ENCODE data around the gene MINDY4. TPM values are rescaled to one million over a fixed set of nuclear protein-coding genes. Genes with fewer than 3 reads are reported as not detected.

The MINDY4 gene
- total and polyA plus RNA-seq, 8 donors, result 8.0 to 56.0 (median 17.4) TPM

- H3K4me1 ChIP-seq, result peaks cover 32 to 63% of the 10 kb centered on the region in 2 donors
Measured at GRCh38 chr7:30897770-30898169, 126.6 kb downstream of the MINDY4 start.

GRCh38 chr7:30898411-30898810 is 127.2 kb downstream of the MINDY4 start:
- Histone ChIP-seq H3K27ac (peak overlapping the region; percentile 7 to 64), H3K27me3 (no peaks in the 10 kb centered on the region), H3K9me3 (no peaks in the 10 kb centered on the region), H3K4me1 (peaks cover 25 to 57% of the 10 kb centered on the region in 2 donors), H3K36me3 (no peaks in the 10 kb centered on the region), H3K4me3 (no peak overlapping the region)
- TF ChIP-seq CTCF (IDR thresholded peaks at IDR 0.05), result no peak
- ATAC-seq, result no peak
- DNase-seq, result peak in 1 of 4 donors; percentile 48
- intact Hi-C loops (cut with DNase I), result no loop called here

More at GRCh38 chr7:30897770-30898169, 126.6 kb downstream of the MINDY4 start:
- Histone ChIP-seq H3K4me3 (no peak overlapping the region), H3K36me3 (no peaks in the 10 kb centered on the region), H3K9me3 (no peaks in the 10 kb centered on the region), H3K27me3 (no peaks in the 10 kb centered on the region), H3K27ac (peak overlapping the region; percentile 64 to 67)
- DNase-seq (peak in 1 of 4 donors; percentile 8), ATAC-seq (no peak)
- TF ChIP-seq CTCF (IDR thresholded peaks at IDR 0.05), result no peak
- intact Hi-C loops (cut with DNase I), result no loop called here

- peaks cover 19 to 51% of the 10 kb centered on the region in 2 donors for H3K4me1 ChIP-seq
- ATAC-seq, result no peak
Measured at GRCh38 chr7:30899066-30899465, 127.8 kb downstream of the MINDY4 start.

GRCh38 chr7:30899630-30900029 is 128.4 kb downstream of the MINDY4 start:
- Histone ChIP-seq H3K4me1 (peaks cover 19 to 51% of the 10 kb centered on the region in 2 donors), H3K4me3 (no peak overlapping the region), H3K27me3 (no peaks in the 10 kb centered on the region), H3K27ac (peak overlapping the region; percentile 62 to 80), H3K36me3 (no peaks in the 10 kb centered on the region), H3K9me3 (no peaks in the 10 kb centered on the region)
- TF ChIP-seq CTCF (IDR thresholded peaks at IDR 0.05), result no peak
- intact Hi-C loops (cut with DNase I), result no loop called here
- peak in 1 of 4 donors; percentile 41 for DNase-seq
- no peak for ATAC-seq

More at GRCh38 chr7:30899066-30899465, 127.8 kb downstream of the MINDY4 start:
- peak overlapping the region; percentile 62 to 80 for H3K27ac ChIP-seq
- peak in 1 of 4 donors; percentile 5 for DNase-seq
- H3K9me3 ChIP-seq, result no peaks in the 10 kb centered on the region
- no peaks in the 10 kb centered on the region for H3K36me3 ChIP-seq
- H3K27me3 ChIP-seq, result no peaks in the 10 kb centered on the region
- H3K4me3 ChIP-seq, result no peak overlapping the region
- intact Hi-C loops (cut with DNase I), result no loop called here
- TF ChIP-seq CTCF (IDR thresholded peaks at IDR 0.05), result no peak

GRCh38 chr7:30900053-30900452 is 128.8 kb downstream of the MINDY4 start:
- no peak for TF ChIP-seq CTCF (IDR thresholded peaks at IDR 0.05)
- intact Hi-C loops (cut with DNase I), result no loop called here
- Histone ChIP-seq H3K9me3 (no peaks in the 10 kb centered on the region), H3K27me3 (no peaks in the 10 kb centered on the region), H3K4me1 (peaks cover 23 to 51% of the 10 kb centered on the region in 2 donors), H3K4me3 (no peak overlapping the region), H3K27ac (peak overlapping the region; percentile 62 to 80), H3K36me3 (no peaks in the 10 kb centered on the region)
- ATAC-seq (no peak), DNase-seq (peak in 1 of 4 donors; percentile 31)
